HPDE6-E6E7 (cell line): ENCODE measurements around the gene C9orf153.
"Not testable (repeated sequence)": the region's sequence is repeated elsewhere in the genome, so short reads cannot be mapped to it uniquely, and the experiment has no call there.

Experiments
- DNase-seq: peaks from one replicate; pipeline ENCODE4 v3.0.0; 2011; ENCODE audit warnings: missing footprints; ENCODE audit errors: extremely low spot score

The C9orf153 gene

GRCh38 chr9:86259557-86259956 is at the start of gene C9orf153:
C9orf153 (minus strand) TSS chr9:86259657; CDS start chr9:86229603, 30,054 bp downstream.
- no peak for DNase-seq

GRCh38 chr9:86308687-86309086 is 49.2 kb upstream of the C9orf153 start:
- DNase-seq, result no peak

- DNase-seq, result no peak
Observed at GRCh38 chr9:86304236-86304730, 44.8 kb upstream of the C9orf153 start.

- DNase-seq, result peak; percentile 28
Observed at GRCh38 chr9:86303316-86303975, 44.0 kb upstream of the C9orf153 start.

- no peak for DNase-seq
Observed at GRCh38 chr9:86301686-86302085, 42.2 kb upstream of the C9orf153 start.

GRCh38 chr9:86300701-86301100 is 41.2 kb upstream of the C9orf153 start:
- no peak for DNase-seq

- DNase-seq, result no peak
Observed at GRCh38 chr9:86298873-86299272, 39.4 kb upstream of the C9orf153 start.

- DNase-seq, result not testable (repeated sequence)
Observed at GRCh38 chr9:86290341-86290740, 30.9 kb upstream of the C9orf153 start.

- DNase-seq, result no peak
Observed at GRCh38 chr9:86288499-86289198, 29.2 kb upstream of the C9orf153 start.

GRCh38 chr9:86287013-86287412 is 27.6 kb upstream of the C9orf153 start:
- DNase-seq, result no peak

- DNase-seq, result no peak
Observed at GRCh38 chr9:86286278-86286677, 26.8 kb upstream of the C9orf153 start.

- DNase-seq, result no peak
Observed at GRCh38 chr9:86285261-86285660, 25.8 kb upstream of the C9orf153 start.

GRCh38 chr9:86282979-86283535 is 23.6 kb upstream of the C9orf153 start:
- DNase-seq, result peak; percentile 80

GRCh38 chr9:86282077-86282978 is 22.9 kb upstream of the C9orf153 start, which contains the start of gene ISCA1:
ISCA1 (minus strand) TSS chr9:86282538; CDS start chr9:86282458, 80 bp downstream.
- DNase-seq, result peak; percentile 72

- DNase-seq, result peak; percentile 12
Observed at GRCh38 chr9:86281593-86282076, 22.2 kb upstream of the C9orf153 start.

- DNase-seq, result no peak
Observed at GRCh38 chr9:86280580-86280979, 21.1 kb upstream of the C9orf153 start.

GRCh38 chr9:86279839-86280238 is 20.4 kb upstream of the C9orf153 start:
- no peak for DNase-seq

GRCh38 chr9:86277072-86277471 is 17.6 kb upstream of the C9orf153 start:
- DNase-seq, result no peak

- no peak for DNase-seq
Observed at GRCh38 chr9:86275962-86276361, 16.5 kb upstream of the C9orf153 start.

- no peak for DNase-seq
Observed at GRCh38 chr9:86274821-86275643, 15.6 kb upstream of the C9orf153 start.

GRCh38 chr9:86272221-86272620 is 12.8 kb upstream of the C9orf153 start:
- DNase-seq, result no peak
